ENCODE measurements around the gene RNF150. TPM values are rescaled to one million over a fixed set of nuclear protein-coding genes. Genes with fewer than 3 reads are reported as not detected.

RNF150 gene
- total RNA-seq, 4 donors from 2014 or later: 9.7 to 58.2 (median 36.6) TPM

DNA sequence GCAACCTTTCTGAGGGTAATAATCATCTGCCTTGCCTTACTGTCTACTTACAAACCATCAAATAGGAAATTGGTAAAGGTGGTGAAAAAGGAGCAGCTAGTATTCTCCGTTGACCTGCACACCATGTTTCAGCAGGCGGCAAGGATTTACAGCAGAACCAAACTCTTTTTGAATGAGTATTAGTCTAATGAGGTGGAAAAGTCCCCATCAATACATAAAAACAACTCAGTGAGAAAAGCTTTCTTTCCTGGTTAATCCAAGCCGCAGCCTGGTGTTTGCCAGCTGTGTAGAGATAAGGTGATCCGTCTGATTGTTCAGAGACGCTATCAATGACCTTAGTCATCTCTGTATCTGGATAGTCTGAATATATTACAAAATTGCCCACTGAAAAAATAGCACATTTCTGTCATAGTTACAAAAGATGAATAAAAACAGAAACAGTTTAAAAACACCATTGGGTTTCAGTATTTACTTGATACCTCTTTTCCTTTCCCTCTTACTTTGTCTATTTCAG lies 266.7 kb downstream of the RNF150 start:
- no peaks in the 10 kb centered on the region for H3K27me3 ChIP-seq
- H3K4me1 ChIP-seq: peaks cover 0 to 4% of the 10 kb centered on the region in 2 donors
- H3K27ac ChIP-seq: peak overlapping the region in 1 of 2 donors; percentile 36
- no peaks in the 10 kb centered on the region for H3K36me3 ChIP-seq
- intact Hi-C loops (cut with DNase I; ENCODE audit: low total_unique reads): no loop called here
- no peak for DNase-seq
- H3K4me3 ChIP-seq: no peak overlapping the region
- no peaks in the 10 kb centered on the region for H3K9me3 ChIP-seq
- TF ChIP-seq, protein P1, sequence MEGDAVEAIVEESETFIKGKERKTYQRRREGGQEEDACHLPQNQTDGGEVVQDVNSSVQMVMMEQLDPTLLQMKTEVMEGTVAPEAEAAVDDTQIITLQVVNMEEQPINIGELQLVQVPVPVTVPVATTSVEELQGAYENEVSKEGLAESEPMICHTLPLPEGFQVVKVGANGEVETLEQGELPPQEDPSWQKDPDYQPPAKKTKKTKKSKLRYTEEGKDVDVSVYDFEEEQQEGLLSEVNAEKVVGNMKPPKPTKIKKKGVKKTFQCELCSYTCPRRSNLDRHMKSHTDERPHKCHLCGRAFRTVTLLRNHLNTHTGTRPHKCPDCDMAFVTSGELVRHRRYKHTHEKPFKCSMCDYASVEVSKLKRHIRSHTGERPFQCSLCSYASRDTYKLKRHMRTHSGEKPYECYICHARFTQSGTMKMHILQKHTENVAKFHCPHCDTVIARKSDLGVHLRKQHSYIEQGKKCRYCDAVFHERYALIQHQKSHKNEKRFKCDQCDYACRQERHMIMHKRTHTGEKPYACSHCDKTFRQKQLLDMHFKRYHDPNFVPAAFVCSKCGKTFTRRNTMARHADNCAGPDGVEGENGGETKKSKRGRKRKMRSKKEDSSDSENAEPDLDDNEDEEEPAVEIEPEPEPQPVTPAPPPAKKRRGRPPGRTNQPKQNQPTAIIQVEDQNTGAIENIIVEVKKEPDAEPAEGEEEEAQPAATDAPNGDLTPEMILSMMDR (IDR thresholded peaks at IDR 0.05): no peak
- TF ChIP-seq POLR2A (IDR thresholded peaks at IDR 0.05): no peak

DNA sequence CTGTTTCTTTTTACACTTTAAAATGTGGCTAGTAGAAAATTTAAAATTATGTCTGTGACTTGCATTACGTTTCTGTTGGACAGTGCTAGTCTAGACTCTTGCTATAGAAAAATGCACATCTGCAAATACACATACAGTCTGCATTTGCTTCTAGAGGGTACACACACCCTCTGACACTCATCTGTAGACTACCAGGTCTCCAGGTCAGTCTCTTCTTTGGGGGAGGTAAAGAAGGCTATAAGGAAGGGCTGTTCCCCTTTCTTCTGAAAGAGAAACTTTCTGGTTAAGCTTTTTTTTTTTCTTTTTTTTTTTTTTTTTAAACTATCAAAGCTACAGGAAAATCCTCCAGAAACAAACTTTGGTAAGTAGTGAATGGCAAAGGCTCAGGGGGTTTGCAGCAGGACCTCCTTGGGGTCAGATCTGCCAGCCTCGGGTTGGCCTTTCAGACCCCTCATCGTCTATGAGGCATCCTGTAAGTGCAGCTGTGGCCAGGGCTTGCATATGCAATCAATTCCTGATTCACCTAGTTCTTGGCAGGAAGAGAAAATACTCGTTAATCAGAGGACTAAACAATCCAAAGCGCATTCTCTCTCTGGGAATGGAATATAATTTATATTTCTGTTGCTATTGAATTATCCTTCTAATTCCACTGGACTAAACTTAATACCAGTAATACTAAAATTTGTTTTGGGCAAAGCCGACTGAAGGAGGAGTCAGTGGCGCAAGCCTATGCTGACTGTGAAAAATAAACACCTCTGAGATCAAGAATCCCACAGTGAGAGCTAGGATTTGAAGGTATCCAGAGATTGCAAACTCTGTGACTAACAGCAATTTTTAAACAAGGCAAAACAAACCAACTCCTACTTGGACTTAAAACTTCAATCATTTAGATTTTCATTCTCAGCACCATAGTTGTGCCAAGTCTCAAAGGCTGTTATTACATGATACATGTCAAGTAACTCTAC lies 267.7 kb downstream of the RNF150 start:
- Histone ChIP-seq H3K9me3 (no peaks in the 10 kb centered on the region), H3K4me3 (no peak overlapping the region), H3K27me3 (no peaks in the 10 kb centered on the region), H3K27ac (peak overlapping the region; percentile 17 to 36), H3K36me3 (no peaks in the 10 kb centered on the region), H3K4me1 (peaks cover 0 to 4% of the 10 kb centered on the region in 2 donors)
- intact Hi-C loops (cut with DNase I; ENCODE audit: low total_unique reads): no loop called here
- no peak for DNase-seq
- TF ChIP-seq POLR2A (IDR thresholded peaks at IDR 0.05): no peak
- TF ChIP-seq, protein P1 (IDR thresholded peaks at IDR 0.05): no peak

DNA sequence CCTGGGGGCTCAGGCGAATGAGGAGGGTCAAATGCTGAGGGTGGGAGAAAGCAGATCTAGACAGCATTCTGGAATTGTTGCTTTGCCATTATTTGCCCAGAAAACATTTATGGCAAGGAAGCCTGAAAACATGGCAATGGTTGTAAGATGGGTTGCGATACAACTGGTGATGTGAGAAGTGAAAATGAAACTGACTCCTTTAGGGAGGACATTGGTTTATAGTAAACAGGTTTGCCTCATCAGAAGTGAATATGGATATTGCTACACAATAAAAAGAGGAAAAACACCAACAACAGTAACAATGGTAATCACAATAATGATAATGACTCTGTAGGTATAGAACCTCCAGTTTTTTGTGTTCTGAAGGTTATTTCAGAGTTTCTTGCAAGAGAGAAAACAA lies 270.1 kb downstream of the RNF150 start:
- intact Hi-C loops (cut with DNase I; ENCODE audit: low total_unique reads): no loop called here
- Histone ChIP-seq H3K9me3 (no peaks in the 10 kb centered on the region), H3K27me3 (no peaks in the 10 kb centered on the region), H3K36me3 (no peaks in the 10 kb centered on the region), H3K4me3 (no peak overlapping the region), H3K27ac (no peak overlapping the region), H3K4me1 (no peaks in the 10 kb centered on the region)
- no peak for DNase-seq
- TF ChIP-seq, protein P1 (IDR thresholded peaks at IDR 0.05): no peak
- no peak for TF ChIP-seq POLR2A (IDR thresholded peaks at IDR 0.05)

DNA sequence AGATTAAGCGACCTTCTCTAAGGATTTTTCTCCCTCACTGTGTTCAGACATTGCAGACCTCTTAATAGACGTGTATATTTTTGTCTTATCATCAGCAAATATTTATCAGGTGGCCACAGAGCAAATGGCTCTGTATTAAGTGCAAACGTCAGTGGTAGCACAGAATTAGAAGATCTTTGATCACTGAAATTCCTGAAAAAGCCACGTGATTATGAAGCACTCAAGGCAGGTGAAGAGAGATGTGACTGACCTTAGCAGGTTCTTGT lies 271.2 kb downstream of the RNF150 start:
- intact Hi-C loops (cut with DNase I; ENCODE audit: low total_unique reads): no loop called here
- H3K27ac ChIP-seq: no peak overlapping the region
- no peak for DNase-seq
- TF ChIP-seq POLR2A (IDR thresholded peaks at IDR 0.05): no peak
- TF ChIP-seq, protein P1 (IDR thresholded peaks at IDR 0.05): no peak
- H3K9me3 ChIP-seq: no peaks in the 10 kb centered on the region
- no peaks in the 10 kb centered on the region for H3K4me1 ChIP-seq
- H3K4me3 ChIP-seq: no peak overlapping the region
- H3K36me3 ChIP-seq: no peaks in the 10 kb centered on the region
- no peaks in the 10 kb centered on the region for H3K27me3 ChIP-seq

All from uterus (tissue), 4 donors.